ENCODE results near the gene PERCC1.
A peak's percentile ranks its signal among the peaks of the same experiment; 100 is the strongest.

The PERCC1 gene

DNA sequence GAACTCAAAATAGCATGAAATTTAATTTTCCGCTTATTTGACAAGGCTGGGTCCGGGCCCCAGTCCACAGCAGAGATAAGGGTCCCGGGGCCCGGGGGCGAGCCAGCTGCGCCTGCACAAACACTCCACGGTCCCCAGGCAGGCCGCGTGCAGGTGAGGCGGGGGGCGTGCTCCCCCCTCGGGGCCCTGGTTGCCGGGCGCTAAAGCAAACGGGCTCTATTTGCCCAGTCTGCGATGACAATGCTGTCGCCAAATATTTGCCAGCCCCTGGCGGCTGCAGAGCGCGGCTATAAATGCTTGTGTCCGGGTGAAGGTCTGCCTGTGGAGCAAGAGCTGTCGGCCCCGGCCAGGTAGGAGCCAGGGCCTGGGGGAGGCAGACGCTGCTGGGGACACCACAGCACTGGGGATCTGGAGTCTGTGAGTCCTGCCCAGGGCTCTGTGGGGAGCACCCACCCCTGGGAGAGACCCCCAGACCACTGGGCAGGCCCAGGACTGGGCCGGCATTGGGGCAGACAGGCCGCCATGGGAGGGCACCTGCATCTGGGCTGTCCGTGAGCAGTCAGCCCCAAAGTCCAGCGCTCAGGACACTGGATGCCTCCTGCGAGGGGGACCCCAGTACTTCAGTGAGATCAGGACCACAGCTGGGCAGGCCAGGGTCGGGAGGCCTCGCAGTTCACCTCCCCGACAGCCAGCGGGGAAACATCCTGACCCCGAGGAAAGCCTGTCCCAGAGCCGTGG lies at the start of gene PERCC1:
Gene PERCC1, plus strand, starts transcription at position 320 of the 738 bp plus-strand sequence. CDS start 1,516 bp downstream, outside the sequence.
- no peak for DNase-seq

DNA sequence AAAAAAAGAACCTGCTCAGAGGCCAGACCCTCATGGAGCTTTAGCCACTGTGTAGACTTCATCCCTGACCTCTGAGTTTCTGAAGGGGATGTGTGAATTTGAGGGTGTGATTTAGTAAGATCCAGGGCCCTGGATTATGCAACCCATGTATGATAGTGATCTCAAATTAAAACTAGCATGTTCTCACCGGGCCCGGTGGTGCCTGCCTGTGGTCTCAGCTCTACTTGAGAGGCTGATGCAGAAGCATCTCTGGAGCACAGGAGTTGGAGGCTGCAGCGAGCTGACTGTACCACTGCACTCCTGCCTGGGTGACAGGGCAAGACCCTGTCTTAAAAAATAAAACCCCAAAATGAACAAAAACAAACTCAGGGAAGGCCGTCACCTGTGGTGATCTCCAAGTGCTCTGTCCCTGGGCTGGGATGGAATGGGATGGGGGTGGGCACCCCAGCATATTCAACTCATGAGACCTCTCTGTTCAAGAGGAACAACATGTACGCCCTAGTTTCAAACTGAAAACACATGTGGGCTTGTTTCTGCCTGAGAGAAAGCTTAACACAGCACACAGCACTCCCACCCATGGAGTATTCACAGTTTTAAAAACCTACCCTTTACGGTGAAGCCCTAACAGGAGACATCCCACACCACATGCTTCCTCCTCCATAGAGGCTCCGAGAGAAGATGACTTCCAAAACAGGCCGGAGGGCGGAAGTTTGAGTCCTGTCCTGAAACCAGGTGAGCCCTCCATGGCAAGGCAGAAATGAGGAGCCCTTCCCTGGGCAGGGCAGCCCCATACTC lies 49.1 kb upstream of the PERCC1 start:
- DNase-seq, result no peak

DNA sequence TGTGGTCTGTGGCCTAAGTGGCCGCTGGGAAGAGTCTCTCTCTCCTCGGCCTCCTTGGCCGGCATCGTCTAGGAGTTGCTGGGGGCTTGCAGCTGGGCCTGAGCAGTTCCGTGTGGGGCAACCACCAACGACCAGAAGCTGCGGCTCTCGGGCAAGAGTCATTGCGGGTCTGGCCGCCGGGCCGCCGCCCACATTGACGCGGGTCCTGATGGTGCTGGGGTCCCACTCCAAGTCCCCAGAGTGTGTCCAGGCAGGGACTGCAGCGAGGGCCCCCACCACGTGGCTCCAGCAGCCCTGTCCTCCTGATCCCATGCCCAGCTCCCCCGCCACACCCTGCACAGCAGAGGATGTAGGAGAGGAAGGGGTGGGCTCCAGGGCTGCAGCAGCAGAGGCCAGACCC lies 47.3 kb upstream of the PERCC1 start:
- no peak for DNase-seq

DNA sequence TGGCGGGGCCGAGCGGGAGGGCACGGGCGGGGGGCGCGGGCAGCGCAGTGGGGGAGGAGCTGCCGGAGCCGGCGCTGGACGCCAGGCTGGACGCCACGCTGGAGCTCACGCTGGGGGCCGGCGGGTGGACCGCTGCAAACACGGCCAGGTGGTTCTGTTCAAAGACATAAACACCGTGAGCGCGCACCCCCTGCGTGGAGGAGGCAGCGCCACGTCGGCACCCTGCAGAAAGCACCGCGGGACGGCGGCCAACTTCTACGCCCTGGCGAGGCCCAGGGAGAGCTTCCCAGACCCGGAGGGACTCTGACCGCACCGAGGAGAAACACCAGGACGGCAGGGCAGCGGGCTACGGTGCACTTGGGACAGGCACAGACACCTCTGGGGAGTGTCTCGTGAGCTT lies 45.6 kb upstream of the PERCC1 start:
- no peak for DNase-seq

DNA sequence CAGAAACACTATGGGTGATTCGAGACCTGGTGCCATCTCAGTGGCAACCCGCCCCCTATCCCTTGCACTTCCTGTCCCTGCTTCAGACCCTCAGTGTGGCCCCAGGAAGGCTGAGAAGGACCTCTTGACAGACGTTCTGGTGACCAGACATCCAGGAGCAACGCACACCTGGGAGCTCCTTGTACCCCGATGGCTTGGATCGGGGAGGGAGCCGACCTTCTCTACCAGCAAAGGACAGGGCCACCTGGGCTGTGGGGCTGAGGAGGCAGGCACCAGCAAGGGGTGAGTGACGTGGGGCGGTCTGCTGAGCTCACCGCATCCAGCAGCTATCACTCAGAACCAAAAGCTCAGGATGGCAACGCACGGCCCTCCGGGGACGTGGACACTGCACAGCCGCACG lies 43.5 kb upstream of the PERCC1 start:
- DNase-seq, result no peak

DNA sequence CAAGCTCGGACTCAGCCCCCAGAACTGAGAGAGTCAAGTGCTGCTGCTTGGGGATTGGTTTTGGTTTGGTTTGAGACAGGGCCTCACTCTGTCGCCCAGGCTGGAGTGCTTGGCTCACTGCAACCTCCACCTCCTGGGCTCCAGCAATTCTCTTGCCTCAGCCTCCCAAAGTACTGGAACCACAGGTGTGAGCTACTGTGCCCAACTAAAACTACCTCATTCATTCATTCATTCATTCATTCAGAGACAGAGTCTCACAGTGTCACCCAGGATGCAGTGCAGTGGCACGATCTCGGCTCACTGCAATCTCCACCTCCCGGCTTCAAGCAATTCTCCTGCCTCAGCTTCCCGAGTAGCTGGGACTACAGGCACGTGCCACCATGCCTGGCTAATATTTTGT lies 41.1 kb upstream of the PERCC1 start:
- DNase-seq, result no peak

DNA sequence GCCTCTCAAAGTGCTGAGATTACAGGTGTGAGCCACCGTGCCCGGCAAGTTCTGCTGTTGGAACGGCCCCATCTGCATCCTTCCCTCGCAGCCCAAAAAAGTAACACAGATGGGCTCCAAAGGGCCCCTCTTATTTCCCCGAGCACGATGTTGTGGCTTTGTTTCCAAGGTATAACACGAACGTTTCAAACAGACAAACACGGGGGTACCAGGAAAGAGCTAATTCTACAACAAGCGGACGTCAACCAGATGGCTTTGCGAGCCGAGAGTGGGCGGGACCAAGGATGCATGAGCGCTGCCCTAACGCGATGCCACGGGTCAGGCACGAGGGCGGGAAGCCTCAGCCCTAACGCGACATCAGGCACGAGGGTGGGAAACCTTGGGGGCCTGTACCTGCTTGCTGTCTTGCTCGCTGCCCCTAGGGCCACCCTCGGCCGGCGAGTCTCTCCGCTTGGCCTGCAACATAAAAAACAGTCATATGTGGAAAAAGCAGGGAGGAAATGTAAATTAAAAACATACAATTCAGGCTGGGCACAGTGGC lies 40.6 kb upstream of the PERCC1 start:
- no peak for DNase-seq

DNA sequence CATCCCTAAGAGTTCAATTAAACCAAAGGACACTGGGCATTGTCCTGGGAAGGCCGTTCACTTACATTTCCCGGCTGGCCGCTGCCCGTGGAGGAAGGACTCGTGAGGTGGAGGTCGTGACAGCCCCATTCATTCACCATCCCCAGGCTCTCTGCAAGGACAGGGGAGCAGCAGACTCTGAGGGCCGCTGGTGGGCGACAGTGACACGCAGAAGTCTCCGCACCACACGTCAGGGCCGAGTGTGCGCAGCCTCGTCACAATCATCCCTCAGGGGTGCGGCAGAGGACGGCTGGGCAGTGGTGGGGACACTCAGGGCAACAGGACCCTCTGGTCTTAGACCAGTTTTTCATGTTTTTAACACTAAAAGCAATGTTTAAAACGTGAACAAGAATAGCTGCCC lies 38.1 kb upstream of the PERCC1 start:
- no peak for DNase-seq

DNA sequence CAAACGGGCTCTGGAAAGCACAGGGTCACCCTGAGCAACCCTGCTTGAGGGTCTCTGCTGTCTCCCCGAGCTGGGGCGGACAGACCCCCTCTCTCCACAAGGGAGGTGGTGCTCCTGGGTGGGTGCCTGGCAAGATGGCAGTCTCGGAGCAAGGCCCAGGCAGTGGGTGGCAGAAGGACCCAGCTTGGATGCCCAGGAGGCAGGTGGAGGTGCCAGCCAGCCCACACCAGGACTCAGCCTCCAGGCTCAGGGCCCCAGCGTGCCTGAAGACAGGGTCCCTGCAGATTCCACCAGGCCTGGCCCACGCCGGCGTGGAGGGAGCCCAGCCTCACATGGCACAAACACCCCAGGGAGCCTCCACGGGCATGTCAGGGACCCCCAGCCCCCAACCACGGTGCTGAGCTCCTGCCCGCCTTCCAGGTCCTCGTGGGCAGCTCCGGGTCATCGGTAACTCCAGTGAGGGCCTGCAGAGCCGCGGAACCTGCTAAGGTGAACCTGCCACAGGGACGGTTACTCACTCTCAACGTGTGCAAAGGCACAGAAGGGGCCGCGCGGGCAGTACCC lies 37.2 kb upstream of the PERCC1 start:
- no peak for DNase-seq

DNA sequence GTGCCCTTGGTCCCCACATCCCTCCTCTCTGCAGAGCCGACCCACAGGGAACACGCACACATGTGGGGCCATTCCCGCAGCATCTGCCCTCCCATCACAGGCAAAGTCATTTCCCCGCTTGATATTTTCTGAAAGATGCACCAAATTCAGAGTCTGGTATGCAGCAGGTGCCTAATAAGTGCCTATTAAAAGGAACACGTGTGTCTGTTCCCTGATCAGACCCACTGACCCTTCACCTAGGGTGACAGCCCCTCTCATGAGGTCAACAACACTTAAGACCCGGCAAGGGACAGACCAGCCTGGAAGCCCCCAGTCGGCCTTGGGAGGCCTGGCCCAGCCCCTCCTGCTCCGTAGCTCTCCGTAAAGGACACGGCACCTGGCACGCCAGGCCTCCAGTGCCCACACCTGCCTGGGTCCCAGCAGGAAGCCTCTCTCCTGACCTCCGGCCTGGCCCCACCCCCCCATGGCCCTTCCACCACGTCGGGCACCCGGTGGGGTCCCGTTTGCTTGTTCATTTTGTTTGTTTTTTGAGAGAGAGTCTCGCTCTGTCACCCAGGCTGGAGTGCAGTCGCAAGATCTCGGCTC lies 36.4 kb upstream of the PERCC1 start:
- DNase-seq, result no peak

DNA sequence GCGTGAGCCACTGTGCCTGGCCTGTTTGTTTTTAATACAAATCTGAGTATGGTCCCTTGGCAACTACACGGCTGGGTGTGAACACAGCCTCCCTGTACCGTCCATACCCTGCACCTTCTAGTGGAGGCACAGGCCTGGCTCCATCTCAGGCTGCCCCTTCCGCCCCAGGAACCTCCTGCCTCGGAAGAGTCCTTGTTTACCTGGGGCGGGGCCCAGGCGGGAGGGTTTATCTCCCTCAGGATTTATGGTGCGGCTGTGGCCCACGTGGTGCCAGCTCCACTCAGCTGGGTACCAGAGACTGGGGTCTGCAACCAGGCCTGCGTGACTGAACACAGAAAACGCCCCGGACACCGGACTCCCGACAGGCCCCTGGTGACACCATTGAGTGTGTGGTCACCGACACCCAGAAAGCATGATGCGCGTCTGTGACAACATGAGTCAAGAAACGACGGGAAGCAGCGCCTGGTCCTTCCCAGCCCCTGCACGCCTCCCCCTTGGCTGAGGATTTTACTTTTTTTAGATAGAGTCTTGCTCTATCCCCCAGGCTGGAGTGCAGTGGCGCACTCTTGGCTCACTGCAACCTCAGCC lies 35.3 kb upstream of the PERCC1 start:
- no peak for DNase-seq

DNA sequence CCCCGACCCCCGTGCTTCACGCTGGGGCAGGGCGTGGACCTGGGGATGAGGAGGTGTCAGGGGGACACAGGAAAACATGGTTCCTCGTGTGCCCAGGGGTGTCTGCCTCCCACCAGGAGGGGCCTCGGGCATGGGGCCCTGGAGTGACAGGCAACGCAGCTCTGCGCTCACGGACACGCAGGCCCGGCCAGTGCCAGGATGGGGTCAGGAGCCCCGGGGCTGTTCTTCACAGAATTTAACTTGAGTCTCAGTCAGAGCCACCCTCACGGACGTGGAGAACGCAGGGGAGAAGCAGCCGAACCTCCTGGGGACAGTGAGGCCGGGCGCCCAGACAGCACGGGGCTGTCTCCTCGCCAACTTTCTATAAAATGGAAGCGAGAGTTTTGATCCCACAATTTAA lies 33.1 kb upstream of the PERCC1 start:
- no peak for DNase-seq

DNA sequence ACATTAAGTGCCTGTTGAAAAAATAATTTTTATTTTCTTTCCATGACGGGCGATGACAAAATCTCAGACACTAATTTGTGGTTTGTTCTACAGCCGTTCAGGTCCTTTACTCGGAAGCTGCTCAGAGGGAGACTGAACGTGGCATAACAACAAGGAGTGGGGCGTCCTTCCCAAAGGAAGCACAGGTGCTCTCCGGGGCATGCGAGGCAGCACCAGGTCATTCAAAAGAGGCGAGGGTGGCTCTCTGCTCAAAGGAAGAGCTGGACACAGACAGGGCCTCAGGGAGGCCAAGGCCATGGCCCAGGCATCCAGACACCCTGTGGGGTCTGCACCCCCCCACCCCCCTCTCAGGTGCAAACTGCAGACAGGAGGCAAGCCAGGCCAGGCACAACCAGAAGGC lies 32.5 kb upstream of the PERCC1 start:
- DNase-seq, result no peak

DNA sequence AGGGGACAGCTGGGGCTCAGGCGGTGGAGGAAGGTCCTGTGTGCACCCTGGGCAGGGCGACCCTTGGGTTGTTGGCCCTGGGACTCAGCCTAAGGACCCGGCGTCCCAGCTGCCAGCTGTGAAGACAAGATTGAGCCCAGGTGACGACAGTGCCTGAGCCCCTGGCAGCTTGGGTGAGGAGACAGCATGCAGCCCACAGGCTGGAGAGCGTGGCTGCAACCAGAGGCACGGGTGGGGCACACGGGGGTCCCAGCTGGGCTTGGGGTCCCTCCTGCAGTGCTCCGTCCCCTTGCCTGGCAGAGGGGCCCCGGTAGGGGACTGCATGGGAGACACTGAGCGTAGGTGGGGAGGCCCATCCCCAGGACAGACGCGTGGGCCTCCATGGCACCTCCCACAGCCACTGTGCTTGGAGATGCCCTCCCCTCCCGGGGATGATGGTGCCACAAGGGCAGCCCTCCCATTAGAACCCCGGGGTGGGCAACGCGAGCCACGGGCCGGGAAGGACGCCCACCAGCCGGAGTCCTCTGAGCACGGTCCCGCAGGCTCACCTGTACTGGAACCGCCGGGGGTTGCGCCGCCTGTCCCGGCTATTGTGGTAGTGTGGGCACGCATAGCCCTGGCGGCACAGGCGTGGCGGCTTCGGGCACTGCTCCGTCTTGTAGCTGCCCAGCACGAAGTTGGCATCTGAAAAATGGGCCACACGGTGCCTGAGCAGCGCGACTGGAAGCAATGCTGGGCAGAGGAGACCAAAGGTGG lies 31.9 kb upstream of the PERCC1 start:
- no peak for DNase-seq

DNA sequence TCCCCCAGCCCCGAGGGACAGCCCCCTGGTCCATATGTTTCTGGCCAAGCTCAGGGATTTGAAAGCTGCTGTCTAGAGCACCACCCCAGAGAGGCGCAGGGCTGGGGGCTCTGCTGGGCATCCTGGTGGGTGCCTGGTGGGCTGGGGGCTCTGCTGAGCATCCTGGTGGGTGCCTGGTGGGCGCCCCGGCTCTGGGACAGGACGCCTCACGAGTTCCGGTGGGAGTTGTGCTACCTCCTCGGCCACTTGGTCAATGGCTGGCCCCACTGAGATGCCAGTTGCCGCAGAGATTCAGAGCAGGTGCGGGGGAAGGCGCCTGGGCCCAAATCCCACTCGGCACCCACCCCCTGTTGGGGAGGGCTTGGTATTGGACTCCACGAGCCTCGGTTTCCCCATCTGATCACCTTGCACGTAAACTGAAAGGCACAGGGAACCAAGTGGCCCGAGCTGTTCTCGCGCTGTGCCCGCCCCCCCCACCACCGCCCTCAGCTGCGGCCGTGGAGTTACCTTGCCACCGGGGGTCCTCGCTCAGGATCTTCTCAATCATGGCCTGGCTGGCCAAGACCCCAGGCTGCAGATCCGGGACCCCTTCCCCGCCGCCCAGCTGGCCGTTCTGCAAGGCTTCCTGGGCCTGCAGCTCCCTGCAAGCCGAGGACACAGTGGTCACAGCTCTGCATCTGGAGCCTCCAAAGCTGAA lies 29.7 kb upstream of the PERCC1 start:
- no peak for DNase-seq

DNA sequence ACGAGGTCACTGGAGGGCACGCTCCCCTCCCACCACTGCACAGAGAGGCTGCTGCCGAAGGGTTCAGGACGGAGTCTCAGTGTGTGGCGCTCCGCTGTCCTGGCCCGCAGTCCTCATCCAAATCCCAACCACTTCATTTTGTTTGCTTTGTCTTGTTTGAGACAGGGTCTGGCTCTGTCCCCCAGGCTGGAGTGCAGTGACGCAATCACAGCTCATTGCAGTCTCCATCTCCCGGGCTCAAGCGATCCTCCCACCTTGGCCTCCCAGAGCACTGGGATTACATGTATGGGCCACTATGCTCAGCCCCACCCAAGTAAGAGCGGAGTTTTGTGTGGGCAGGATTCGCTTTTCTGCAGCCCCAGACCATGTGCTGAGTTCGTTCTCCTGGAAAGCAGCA lies 29.1 kb upstream of the PERCC1 start:
- DNase-seq, result no peak

DNA sequence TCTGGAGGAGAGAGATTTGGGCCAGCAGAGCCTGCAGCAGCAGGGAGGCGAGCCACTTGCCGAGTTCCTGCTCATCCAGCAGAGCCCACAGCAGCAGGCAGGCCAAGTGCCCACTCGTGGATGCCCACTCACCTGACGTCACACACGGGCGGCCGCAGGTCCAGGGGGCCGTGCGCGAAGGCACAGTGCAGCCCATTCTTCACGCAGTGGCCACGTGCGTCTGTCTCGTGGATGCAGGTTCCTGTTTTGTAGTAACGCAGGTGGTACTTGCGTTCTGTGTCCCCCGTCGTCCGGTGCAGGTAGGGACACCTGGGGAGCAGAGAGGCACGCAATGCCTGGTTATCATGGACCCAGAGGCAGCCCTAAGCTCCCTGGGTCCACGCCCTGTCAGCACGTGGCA lies 27.8 kb upstream of the PERCC1 start:
- DNase-seq, result no peak

DNA sequence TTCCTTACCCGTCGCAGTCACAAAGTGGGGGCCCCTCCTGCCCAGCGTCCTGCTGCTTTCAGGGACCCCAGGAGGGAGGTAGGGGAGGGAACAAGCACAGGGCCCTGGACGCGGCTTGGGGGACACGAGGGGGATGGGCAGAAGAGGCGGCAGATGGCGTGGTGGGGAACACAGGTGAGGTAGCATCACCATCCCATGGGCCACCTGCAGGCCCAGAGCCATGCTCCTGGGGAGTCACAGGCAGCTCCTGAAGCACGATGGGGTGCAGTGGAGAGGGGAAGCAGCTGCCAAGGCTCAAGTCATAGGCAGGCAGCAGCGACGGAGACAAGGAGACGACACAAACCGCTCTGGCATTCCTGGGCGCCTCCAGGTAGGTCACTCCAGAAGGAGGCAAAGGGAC lies 27.1 kb upstream of the PERCC1 start:
- DNase-seq, result no peak

DNA sequence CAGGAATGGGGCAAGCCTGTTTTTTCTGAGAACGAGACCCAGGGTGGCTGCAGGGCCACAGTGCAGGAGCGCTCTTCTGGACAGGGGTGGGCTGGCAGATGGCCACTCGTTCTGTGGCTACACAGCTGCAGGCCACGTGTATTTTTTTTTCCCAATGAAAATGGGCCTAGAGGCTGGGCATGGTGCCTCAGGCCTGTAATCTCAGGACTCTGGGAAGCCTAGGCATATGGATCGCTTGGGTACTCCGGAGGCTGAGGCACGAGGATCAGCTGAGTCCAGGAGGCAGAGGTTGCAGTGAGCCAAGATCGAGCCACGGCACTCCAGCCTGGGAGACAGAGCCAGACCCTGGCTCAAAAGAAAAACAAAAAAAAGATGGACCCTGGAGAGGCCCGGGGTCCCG lies 23.1 kb upstream of the PERCC1 start:
- no peak for DNase-seq

DNA sequence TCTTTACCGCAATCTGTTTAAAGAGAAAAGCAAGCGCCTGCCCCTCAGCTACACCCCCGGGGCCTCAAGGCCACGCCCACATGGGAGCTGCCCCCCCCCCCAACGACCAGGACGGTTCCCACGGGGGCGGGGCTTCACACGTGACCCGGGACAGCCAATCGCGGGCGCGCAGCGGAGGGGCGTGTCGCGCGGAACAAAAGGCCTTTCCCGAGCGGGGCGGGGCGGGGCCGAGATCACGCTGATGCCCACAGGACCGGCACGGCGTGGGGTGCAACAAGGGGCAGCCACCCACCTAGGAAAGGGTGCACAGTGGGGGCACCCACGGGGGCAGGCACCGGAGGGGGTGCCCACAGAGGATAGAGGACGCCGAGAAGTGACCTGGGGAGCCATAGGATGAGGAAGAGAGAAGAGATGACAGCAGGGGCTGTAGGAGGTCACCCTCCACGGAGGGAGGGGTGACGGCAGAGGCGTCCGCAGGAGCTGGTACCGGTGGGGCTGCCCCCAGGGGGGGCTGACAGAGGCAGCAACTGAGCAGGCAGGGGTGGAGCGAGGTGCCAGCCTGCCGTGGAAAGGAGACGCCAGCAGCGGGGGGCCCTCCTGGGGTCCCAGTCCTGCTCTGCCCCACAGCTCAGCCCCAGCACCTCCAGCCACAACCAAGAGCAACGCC lies 22.6 kb upstream of the PERCC1 start:
- peak; percentile 94 to 97 for DNase-seq

DNA sequence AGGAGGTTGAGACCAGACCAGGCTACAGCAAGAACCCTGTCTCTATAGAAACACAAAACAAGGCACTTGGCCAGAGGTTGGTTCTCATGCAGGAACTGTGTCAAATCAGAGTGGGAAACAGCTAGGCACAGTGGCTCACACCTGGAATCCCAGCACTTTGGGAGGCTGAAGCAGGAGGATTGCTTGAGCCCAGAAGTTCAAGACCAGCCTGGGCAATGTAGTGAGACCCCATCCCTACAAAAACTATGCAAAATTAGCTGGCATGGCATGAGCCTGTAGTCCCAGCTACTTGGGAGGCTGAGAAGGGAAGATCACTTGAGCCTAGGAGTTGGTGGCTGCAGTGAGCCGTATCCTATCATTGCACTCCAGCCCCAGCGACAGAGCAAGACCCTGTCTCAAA lies 18.0 kb upstream of the PERCC1 start:
- DNase-seq, result no peak

Measured in CD4-positive, alpha-beta T cell treated with Interferon alpha-2 for 1 hour (primary cell).